Lower leg skin (tissue), 4 donors: ENCODE data around the gene CDK13. TPM values are rescaled to one million over a fixed set of nuclear protein-coding genes. Genes with fewer than 3 reads are reported as not detected.
A peak's percentile ranks its signal among the peaks of the same experiment; 100 is the strongest.

Experiments
- DNase-seq, 2 donors: peaks; one replicate each; pipeline ENCODE4 v3.0.0-alpha.2; 2019; ENCODE audit warnings: low spot score in 2 of 2
- H3K4me3 ChIP-seq: fragments of 200-600 bp; sonication (generic); 2 replicates; pipeline ENCODE4 v1.5.1; 2017; ENCODE audit warnings: mild to moderate bottlenecking, low read depth; ENCODE audit not compliant: poor library complexity, severe bottlenecking
- POLR2A ChIP-seq, 2 donors: fragments of 450-650 bp; IDR thresholded peaks; one replicate each; pipeline ENCODE4 v1.6.1; 2016 to 2017; ENCODE audit warnings: antibody characterized with exemption in 2 of 2, mild to moderate bottlenecking in 1 of 2, moderate library complexity in 1 of 2
- WGBS, 2 donors: methylation state at CpG; one replicate each; pipeline ENCODE4 v1.1.5; 2018; 5-methylcytosine and 5-hydroxymethylcytosine counted together
- intact Hi-C: fragments of 100-400 bp; cut with DNase I; formaldehyde crosslinking; loops from one replicate; pipeline ENCODE4 v1.15.0; 2023; ENCODE audit warnings: low total_unique reads
- total RNA-seq, 4 donors: library from RNA; depleted of rRNA; stranded (reverse); fragments of >200 nt; gene quantifications; one replicate each; pipeline ENCODE4 v1.1.0, GENCODE V29; 2016
- TF ChIP-seq, protein P1 (sequence below), 3 donors: fragments of 450-650 bp; IDR thresholded peaks; one replicate each; pipeline ENCODE4 v1.5.1; 2016; ENCODE audit warnings: antibody characterized with exemption in 3 of 3, mild to moderate bottlenecking in 3 of 3, moderate library complexity in 2 of 3

CDK13 gene
- total RNA-seq, 4 donors from 2014 or later, result 51.6 to 92.8 (median 60.3) TPM

DNA sequence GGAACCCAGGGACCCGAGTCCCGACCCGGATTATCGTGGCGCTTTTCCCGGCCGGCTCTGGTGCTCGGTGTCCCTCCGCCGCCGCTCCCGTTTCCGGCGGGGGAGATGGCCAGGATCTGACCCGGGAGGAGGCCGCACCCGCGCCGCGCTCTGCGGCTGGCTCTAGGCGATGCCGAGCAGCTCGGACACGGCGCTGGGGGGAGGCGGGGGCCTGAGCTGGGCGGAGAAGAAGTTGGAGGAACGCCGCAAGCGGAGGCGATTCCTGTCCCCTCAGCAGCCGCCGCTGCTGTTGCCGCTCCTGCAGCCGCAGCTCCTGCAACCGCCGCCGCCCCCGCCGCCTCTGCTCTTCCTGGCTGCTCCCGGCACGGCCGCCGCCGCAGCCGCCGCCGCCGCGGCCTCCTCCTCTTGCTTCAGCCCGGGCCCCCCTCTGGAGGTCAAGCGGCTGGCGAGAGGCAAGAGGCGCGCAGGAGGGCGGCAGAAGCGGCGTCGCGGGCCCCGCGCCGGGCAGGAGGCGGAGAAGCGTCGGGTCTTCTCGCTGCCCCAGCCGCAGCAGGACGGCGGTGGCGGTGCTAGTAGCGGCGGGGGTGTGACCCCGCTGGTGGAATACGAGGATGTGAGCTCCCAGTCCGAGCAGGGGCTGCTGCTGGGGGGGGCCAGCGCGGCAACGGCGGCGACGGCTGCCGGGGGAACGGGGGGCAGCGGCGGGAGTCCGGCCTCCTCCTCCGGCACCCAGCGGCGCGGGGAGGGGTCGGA, 593 bp downstream of the CDK13 start:
- WGBS, 2 donors, result 0% methylated on average over 36 to 49 of the region's 93 CpGs
- H3K4me3 ChIP-seq, result peak overlapping the region; percentile 90
- TF ChIP-seq POLR2A (IDR thresholded peaks at IDR 0.05), result no peak
- TF ChIP-seq, protein P1, sequence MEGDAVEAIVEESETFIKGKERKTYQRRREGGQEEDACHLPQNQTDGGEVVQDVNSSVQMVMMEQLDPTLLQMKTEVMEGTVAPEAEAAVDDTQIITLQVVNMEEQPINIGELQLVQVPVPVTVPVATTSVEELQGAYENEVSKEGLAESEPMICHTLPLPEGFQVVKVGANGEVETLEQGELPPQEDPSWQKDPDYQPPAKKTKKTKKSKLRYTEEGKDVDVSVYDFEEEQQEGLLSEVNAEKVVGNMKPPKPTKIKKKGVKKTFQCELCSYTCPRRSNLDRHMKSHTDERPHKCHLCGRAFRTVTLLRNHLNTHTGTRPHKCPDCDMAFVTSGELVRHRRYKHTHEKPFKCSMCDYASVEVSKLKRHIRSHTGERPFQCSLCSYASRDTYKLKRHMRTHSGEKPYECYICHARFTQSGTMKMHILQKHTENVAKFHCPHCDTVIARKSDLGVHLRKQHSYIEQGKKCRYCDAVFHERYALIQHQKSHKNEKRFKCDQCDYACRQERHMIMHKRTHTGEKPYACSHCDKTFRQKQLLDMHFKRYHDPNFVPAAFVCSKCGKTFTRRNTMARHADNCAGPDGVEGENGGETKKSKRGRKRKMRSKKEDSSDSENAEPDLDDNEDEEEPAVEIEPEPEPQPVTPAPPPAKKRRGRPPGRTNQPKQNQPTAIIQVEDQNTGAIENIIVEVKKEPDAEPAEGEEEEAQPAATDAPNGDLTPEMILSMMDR (IDR thresholded peaks at IDR 0.05), result no peak
- intact Hi-C loops, result no loop called here
- peak in 1 of 2 donors; percentile 91 for DNase-seq

DNA sequence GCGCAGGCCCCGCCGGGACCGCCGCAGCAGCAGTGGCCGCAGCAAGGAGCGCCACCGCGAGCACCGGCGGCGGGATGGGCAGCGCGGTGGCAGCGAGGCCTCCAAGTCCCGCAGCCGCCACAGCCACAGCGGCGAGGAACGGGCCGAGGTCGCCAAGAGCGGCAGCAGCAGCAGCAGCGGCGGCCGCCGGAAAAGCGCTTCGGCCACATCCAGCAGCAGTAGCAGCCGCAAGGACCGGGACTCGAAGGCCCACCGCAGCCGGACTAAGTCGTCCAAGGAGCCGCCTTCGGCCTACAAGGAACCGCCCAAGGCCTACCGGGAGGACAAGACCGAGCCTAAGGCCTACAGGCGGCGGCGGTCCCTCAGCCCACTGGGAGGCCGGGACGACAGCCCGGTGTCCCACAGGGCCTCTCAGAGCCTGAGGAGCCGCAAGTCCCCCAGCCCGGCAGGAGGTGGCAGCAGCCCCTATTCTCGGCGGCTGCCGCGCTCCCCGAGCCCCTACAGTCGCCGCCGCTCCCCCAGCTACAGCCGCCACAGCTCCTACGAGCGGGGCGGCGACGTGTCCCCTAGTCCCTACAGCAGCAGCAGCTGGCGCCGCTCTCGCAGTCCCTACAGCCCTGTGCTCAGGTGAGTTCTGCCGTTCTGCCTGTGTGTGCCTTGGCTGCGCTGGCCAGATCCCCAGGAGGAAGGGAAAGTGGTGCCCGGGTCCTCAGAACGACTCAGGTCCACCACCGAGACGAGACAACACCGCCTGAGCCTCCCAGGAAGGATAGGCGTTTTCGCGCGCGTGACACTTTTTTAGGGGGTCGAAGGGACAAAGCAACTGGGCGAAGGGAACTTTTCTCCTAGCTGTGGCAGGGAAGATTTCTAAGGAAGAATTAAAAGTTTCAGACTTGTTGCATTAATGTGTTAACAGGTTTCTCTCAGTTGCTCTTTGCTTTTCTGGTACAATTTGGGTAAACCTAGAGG, 1.5 kb downstream of the CDK13 start:
- intact Hi-C loops, result no loop called here
- WGBS, 2 donors, result 0 to 1% methylated on average over 36 to 45 of the region's 79 CpGs
- TF ChIP-seq, protein P1 (IDR thresholded peaks at IDR 0.05), result no peak
- TF ChIP-seq POLR2A (IDR thresholded peaks at IDR 0.05), result no peak
- peak overlapping the region; percentile 90 for H3K4me3 ChIP-seq
- DNase-seq, result peak; percentile 34 to 88

DNA sequence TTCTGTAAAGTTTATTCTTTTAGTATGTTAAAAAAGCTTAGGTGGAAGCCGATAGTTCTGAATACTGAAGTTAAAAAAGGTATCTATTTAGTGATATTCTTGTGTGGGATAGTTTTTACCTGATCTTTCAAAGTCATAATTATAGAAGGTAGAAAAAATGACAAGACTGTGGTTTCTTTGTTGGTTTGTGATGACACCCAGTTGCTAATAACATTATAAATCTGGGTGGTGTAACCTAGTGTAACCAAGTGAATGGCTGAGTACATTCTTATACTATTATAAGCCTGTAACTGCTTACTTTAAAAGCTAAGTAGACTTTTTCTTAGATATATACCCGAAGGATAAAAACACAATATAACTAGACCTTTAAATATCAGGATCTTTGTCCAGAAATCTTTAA, 2.3 kb downstream of the CDK13 start:
- H3K4me3 ChIP-seq, result no peak overlapping the region
- intact Hi-C loops, result no loop called here
- no peak for DNase-seq
- no peak for TF ChIP-seq POLR2A (IDR thresholded peaks at IDR 0.05)
- TF ChIP-seq, protein P1 (IDR thresholded peaks at IDR 0.05), result no peak
- WGBS, 2 donors, result 6% methylated on average over 2 of the region's 2 CpGs

GRCh38 chr7:39952803-39953202, 2.7 kb downstream of the CDK13 start:
- no peak for DNase-seq
- TF ChIP-seq, protein P1 (IDR thresholded peaks at IDR 0.05), result no peak
- no peak for TF ChIP-seq POLR2A (IDR thresholded peaks at IDR 0.05)
- 6 to 13% methylated on average over 3 of the region's 3 CpGs for WGBS, 2 donors
- intact Hi-C loops, result no loop called here
- H3K4me3 ChIP-seq, result no peak overlapping the region

GRCh38 chr7:39954694-39955093, 4.6 kb downstream of the CDK13 start:
- TF ChIP-seq POLR2A (IDR thresholded peaks at IDR 0.05), result no peak
- TF ChIP-seq, protein P1 (IDR thresholded peaks at IDR 0.05), result no peak
- intact Hi-C loops, result no loop called here
- H3K4me3 ChIP-seq, result no peak overlapping the region

More at GRCh38 chr7:39954694-39955093, 4.6 kb downstream of the CDK13 start:
- 88 to 91% methylated on average over 4 of the region's 4 CpGs for WGBS, 2 donors
- DNase-seq, result no peak
